Lower lobe of right lung (tissue), 2 donors: ENCODE data around the gene ATP5MK. TPM values are rescaled to one million over a fixed set of nuclear protein-coding genes. Genes with fewer than 3 reads are reported as not detected.
A peak's percentile ranks its signal among the peaks of the same experiment; 100 is the strongest.

ENCODE experiments used
- ATAC-seq, 2 donors: fragments of 200-7000 bp; cut with Tn5 transposase; one replicate each; pipeline ENCODE4 v1.9.1; 2020 to 2022; ENCODE audit warnings: mild to moderate bottlenecking in 2 of 2, moderate library complexity in 2 of 2
- DNase-seq: peaks from one replicate; pipeline ENCODE4 v3.0.0-alpha.2; 2020
- H3K27ac ChIP-seq: fragments of 200-600 bp; one replicate; pipeline ENCODE4 v1.8.0; 2022
- H3K27me3 ChIP-seq: fragments of 200-600 bp; one replicate; pipeline ENCODE4 v1.8.0; 2022; ENCODE audit warnings: low read depth
- H3K36me3 ChIP-seq: fragments of 200-600 bp; one replicate; pipeline ENCODE4 v1.8.0; 2022; ENCODE audit warnings: mild to moderate bottlenecking
- H3K4me1 ChIP-seq: fragments of 200-600 bp; one replicate; pipeline ENCODE4 v1.8.0; 2022
- H3K4me3 ChIP-seq: fragments of 200-600 bp; one replicate; pipeline ENCODE4 v1.8.0; 2022; ENCODE audit warnings: mild to moderate bottlenecking
- H3K9me3 ChIP-seq: fragments of 200-600 bp; one replicate; pipeline ENCODE4 v1.8.0; 2022
- intact Hi-C: fragments of 100-400 bp; cut with DNase I; formaldehyde crosslinking; loops from one replicate; pipeline ENCODE4 v1.11.0; 2022
- total RNA-seq: library from RNA; stranded (reverse); fragmentation: NEBNext Ultra II Directional; extraction: Animal tissue kit (Norgen Biotek cat#: 25700); gene quantifications from one replicate; pipeline ENCODE4 v1.2.1, GENCODE V29; 2021
- TF ChIP-seq, protein P1 (sequence below): fragments of 200-600 bp; IDR thresholded peaks from one replicate; pipeline ENCODE4 v1.8.0; 2022; ENCODE audit warnings: antibody characterized with exemption, mild to moderate bottlenecking
- donor health status: DM: no; HTN: yes; CAD: no; lungs with severe emphysema.

Gene ATP5MK
- total RNA-seq, 1 donor from 2014 or later = 221 TPM

DNA sequence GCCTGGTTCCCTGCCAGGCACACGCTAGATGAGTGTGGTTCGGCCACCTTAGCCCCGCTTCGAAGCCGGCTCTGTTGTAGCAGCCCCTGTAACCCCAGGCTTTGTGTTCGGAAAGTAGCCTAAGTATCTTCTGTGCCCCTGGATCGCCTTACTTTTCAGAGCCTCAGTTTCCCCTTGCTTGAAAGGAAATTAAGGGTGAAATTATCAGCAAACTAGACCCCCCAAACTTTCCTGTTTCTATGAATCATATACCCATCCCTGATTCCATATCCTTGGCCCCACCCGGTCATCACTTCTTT lies 463 bp upstream of the ATP5MK start:
- H3K27ac ChIP-seq = peak overlapping the region; percentile 89
- TF ChIP-seq, protein P1, sequence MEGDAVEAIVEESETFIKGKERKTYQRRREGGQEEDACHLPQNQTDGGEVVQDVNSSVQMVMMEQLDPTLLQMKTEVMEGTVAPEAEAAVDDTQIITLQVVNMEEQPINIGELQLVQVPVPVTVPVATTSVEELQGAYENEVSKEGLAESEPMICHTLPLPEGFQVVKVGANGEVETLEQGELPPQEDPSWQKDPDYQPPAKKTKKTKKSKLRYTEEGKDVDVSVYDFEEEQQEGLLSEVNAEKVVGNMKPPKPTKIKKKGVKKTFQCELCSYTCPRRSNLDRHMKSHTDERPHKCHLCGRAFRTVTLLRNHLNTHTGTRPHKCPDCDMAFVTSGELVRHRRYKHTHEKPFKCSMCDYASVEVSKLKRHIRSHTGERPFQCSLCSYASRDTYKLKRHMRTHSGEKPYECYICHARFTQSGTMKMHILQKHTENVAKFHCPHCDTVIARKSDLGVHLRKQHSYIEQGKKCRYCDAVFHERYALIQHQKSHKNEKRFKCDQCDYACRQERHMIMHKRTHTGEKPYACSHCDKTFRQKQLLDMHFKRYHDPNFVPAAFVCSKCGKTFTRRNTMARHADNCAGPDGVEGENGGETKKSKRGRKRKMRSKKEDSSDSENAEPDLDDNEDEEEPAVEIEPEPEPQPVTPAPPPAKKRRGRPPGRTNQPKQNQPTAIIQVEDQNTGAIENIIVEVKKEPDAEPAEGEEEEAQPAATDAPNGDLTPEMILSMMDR = no peak
- intact Hi-C loops = no loop called here

DNA sequence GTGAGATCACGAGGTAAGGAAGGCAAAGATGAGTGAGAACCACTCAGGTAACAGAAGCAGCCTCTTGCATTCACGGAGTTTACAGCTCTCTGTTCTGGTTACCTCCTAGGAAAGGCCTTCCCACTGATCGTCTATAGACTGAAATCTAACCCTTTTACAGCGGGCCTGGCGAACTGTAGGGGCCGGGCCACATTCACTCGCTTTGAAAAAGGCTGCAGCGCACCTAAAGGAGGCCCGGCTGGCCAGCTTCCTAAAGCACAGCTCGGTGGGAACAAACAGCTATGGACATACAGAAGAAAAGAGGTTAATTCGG lies 565 bp downstream of the ATP5MK start:
- DNase-seq (no peak), ATAC-seq (peak in 1 of 2 donors; percentile 35)
- Histone ChIP-seq H3K36me3 (peaks cover 43% of the 10 kb centered on the region), H3K27ac (peak overlapping the region; percentile 89), H3K9me3 (no peaks in the 10 kb centered on the region), H3K27me3 (no peaks in the 10 kb centered on the region), H3K4me3 (peak overlapping the region; percentile 99), H3K4me1 (peaks cover 36% of the 10 kb centered on the region)
- intact Hi-C loops = no loop called here
- TF ChIP-seq, protein P1 = no peak

More for the DNA sequence above, 463 bp upstream of the ATP5MK start:
- no peaks in the 10 kb centered on the region for H3K9me3 ChIP-seq
- DNase-seq (no peak), ATAC-seq (no peak)
- H3K4me1 ChIP-seq = peaks cover 36% of the 10 kb centered on the region
- no peaks in the 10 kb centered on the region for H3K27me3 ChIP-seq
- H3K36me3 ChIP-seq = peaks cover 43% of the 10 kb centered on the region
- H3K4me3 ChIP-seq = peak overlapping the region; percentile 99

- H3K27ac ChIP-seq = no peak overlapping the region
- peaks cover 43% of the 10 kb centered on the region for H3K36me3 ChIP-seq
- H3K4me3 ChIP-seq = no peak overlapping the region
- peaks cover 36% of the 10 kb centered on the region for H3K4me1 ChIP-seq
- no peak for DNase-seq
- H3K9me3 ChIP-seq = no peaks in the 10 kb centered on the region
- H3K27me3 ChIP-seq = no peaks in the 10 kb centered on the region
- TF ChIP-seq, protein P1 = no peak
- intact Hi-C loops = no loop called here
- ATAC-seq = no peak
Measured at GRCh38 chr10:103394180-103394579, 2.1 kb downstream of the ATP5MK start.

DNA sequence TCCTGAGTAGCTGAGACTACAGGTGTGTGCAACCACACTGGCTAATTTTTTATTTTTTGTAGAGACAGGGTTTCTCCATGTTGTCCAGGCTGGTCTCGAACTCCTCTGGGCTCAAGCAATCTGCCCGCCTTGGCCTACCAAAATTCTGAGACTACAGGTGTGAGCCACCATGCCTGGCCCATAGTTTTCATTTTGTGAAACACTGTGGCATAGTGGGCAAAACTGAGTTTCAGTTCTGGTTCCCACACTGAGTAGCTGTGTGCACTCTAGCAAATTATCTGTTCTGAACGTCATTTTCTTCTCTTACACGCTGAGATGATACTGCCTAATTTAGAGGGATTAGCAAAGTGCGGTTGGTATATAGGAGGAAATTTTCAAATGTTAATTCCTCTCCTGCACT lies 13.5 kb downstream of the ATP5MK start:
- TF ChIP-seq, protein P1 = no peak
- Histone ChIP-seq H3K9me3 (no peaks in the 10 kb centered on the region), H3K27ac (no peak overlapping the region), H3K4me1 (no peaks in the 10 kb centered on the region), H3K27me3 (no peaks in the 10 kb centered on the region), H3K36me3 (peaks cover 85% of the 10 kb centered on the region), H3K4me3 (no peak overlapping the region)
- intact Hi-C loops = no loop called here
- ATAC-seq (no peak), DNase-seq (no peak)

DNA sequence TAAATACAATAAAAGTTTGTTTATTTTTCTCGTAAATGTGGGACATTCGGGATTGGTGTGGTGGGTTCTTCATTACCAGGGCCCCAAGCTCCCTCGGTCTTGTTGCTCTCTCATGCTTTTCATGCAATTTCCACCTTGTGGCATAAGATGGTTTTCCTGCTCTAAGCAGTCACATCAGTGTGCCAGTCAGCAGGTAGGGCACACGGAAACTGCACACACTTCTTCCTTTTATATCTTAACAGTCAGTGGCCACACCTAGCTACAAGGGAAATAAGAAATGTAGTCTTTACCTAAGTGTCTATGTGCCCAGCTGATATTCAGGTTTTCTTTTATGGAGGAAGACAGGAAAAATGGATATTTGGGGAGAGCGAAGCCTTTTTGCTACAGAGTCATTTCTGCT lies 22.0 kb downstream of the ATP5MK start:
- no peak for DNase-seq
- TF ChIP-seq, protein P1 = no peak
- no peak overlapping the region for H3K4me3 ChIP-seq
- no peaks in the 10 kb centered on the region for H3K27me3 ChIP-seq
- H3K36me3 ChIP-seq = peaks cover 60% of the 10 kb centered on the region
- intact Hi-C loops = no loop called here
- no peaks in the 10 kb centered on the region for H3K9me3 ChIP-seq
- no peak overlapping the region for H3K27ac ChIP-seq
- ATAC-seq = no peak
- peaks cover 17% of the 10 kb centered on the region for H3K4me1 ChIP-seq

DNA sequence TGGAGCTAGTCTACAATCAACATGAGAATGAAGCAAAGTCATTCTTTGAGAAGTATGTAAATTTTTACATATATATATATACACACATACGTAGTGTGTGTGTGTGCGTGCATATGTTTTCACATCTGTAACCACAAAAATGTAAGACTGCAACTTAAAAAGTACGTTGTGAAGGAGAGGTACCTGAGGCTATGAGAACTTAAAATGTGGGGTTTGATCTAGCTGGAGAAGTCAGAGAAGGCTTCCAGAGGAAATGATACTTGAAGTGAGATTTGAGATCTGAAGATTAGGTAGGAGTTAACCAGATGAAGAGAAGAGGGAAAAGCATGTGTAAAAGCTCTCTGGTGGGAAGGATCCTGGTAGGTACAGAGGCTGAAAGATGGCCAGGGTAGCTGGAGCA lies 22.7 kb downstream of the ATP5MK start:
- H3K36me3 ChIP-seq = peaks cover 53% of the 10 kb centered on the region
- no peaks in the 10 kb centered on the region for H3K9me3 ChIP-seq
- peaks cover 22% of the 10 kb centered on the region for H3K4me1 ChIP-seq
- no peaks in the 10 kb centered on the region for H3K27me3 ChIP-seq
- DNase-seq (no peak), ATAC-seq (no peak)
- no peak overlapping the region for H3K27ac ChIP-seq
- TF ChIP-seq, protein P1 = no peak
- intact Hi-C loops = no loop called here
- no peak overlapping the region for H3K4me3 ChIP-seq
